DND-41 (cell line): Measurements from ENCODE around the gene MAML3.

Experiments
- ATAC-seq: fragments of 200-7000 bp; cut with Tn5 transposase; 3 replicates; pipeline ENCODE4 v1.9.1; 2021; ENCODE audit warnings: low read depth; ENCODE audit not compliant: insufficient read depth
- DNase-seq: peaks from one replicate; pipeline ENCODE4 v3.0.0-alpha.2; 2020
- H2AFZ ChIP-seq: 2 replicates; pipeline ENCODE4 v1.6.0; 2012; ENCODE audit warnings: low read depth, low read length
- H3K27ac ChIP-seq: 2 replicates; pipeline ENCODE4 v1.5.1; 2012; ENCODE audit warnings: low read length, inconsistent platforms
- H3K27me3 ChIP-seq: fragments of 200-600 bp; sonication (generic); 2 replicates; pipeline ENCODE4 v1.6.0; 2012; ENCODE audit warnings: low read length, mild to moderate bottlenecking, inconsistent platforms; ENCODE audit not compliant: insufficient read depth, poor library complexity
- H3K36me3 ChIP-seq: 2 replicates; pipeline ENCODE4 v1.5.1; 2012; ENCODE audit warnings: low read length, inconsistent platforms; ENCODE audit not compliant: insufficient read depth
- H3K4me1 ChIP-seq: 2 replicates; pipeline ENCODE4 v1.5.1; 2012; ENCODE audit warnings: mild to moderate bottlenecking, low read length; ENCODE audit not compliant: insufficient read depth
- H3K4me2 ChIP-seq: 2 replicates; pipeline ENCODE4 v1.6.0; 2012; ENCODE audit warnings: mild to moderate bottlenecking, moderate library complexity, low read length, inconsistent platforms; ENCODE audit not compliant: insufficient read depth
- H3K4me3 ChIP-seq, 2 experiments: fragments of 200-600 bp in 1 of 2; shearing (Covaris generic) in 1 of 2; 2 replicates each; pipeline ENCODE4 v1.5.1; 2012 to 2016; ENCODE audit warnings: inconsistent platforms in 2 of 2, low read length in 2 of 2, mild to moderate bottlenecking in 2 of 2, low read depth in 1 of 2, moderate library complexity in 1 of 2
- H3K79me2 ChIP-seq: 2 replicates; pipeline ENCODE4 v1.6.0; 2012; ENCODE audit warnings: low read length, inconsistent platforms; ENCODE audit not compliant: insufficient read depth
- H3K9ac ChIP-seq: 2 replicates; pipeline ENCODE4 v1.6.0; 2012; ENCODE audit warnings: low read depth, mild to moderate bottlenecking, inconsistent platforms, low read length, moderate library complexity
- H3K9me3 ChIP-seq: 2 replicates; pipeline ENCODE4 v1.5.1; 2012; ENCODE audit warnings: low read length, moderate library complexity, mild to moderate bottlenecking, inconsistent platforms; ENCODE audit not compliant: insufficient read depth, severe bottlenecking
- H4K20me1 ChIP-seq: 2 replicates; pipeline ENCODE4 v1.6.0; 2012; ENCODE audit warnings: low read length; ENCODE audit not compliant: insufficient read depth
- CTCF ChIP-seq: IDR thresholded peaks from 2 replicates; pipeline ENCODE4 v1.5.1; 2012; ENCODE audit warnings: borderline replicate concordance, low read length, moderate library complexity, mild to moderate bottlenecking; ENCODE audit not compliant: poor library complexity, severe bottlenecking; ENCODE audit errors: extremely low read depth
- EZH2 ChIP-seq: IDR thresholded peaks from 3 replicates; pipeline ENCODE4 v1.6.1; 2012; ENCODE audit warnings: borderline replicate concordance, low read depth, mild to moderate bottlenecking, moderate library complexity, low read length, inconsistent platforms; ENCODE audit not compliant: severe bottlenecking

The MAML3 gene

GRCh38 chr4:140099983-140100382 is 54.0 kb downstream of the MAML3 start:
- no peaks in the 10 kb centered on the region for H4K20me1 ChIP-seq
- peak; percentile 80 for ATAC-seq
- peak overlapping the region in 1 of 2 experiments; percentile 17; a peak in 2 of 4 replicates for H3K4me3 ChIP-seq
- DNase-seq: peak; percentile 86
- H3K9me3 ChIP-seq: no peaks in the 10 kb centered on the region
- peak overlapping the region; percentile 41 for H3K9ac ChIP-seq
- H3K4me2 ChIP-seq: peak overlapping the region; percentile 61
- no peaks in the 10 kb centered on the region for H3K36me3 ChIP-seq
- H3K27ac ChIP-seq: peak overlapping the region; percentile 80
- peak overlapping the region; percentile 36; the same call in 1 of the 2 replicates for H2AFZ ChIP-seq
- TF ChIP-seq EZH2 (no peak), CTCF (no peak)
- H3K79me2 ChIP-seq: peaks cover 11% of the 10 kb centered on the region
- H3K27me3 ChIP-seq: no peaks in the 10 kb centered on the region
- peaks cover 79% of the 10 kb centered on the region for H3K4me1 ChIP-seq

GRCh38 chr4:140098455-140099160 is 55.4 kb downstream of the MAML3 start:
- Histone ChIP-seq H3K4me3 (no peak overlapping the region), H3K27me3 (no peaks in the 10 kb centered on the region), H3K27ac (peak overlapping the region; percentile 80), H3K9me3 (no peaks in the 10 kb centered on the region), H3K36me3 (no peaks in the 10 kb centered on the region), H3K79me2 (peaks cover 13% of the 10 kb centered on the region), H4K20me1 (no peaks in the 10 kb centered on the region), H2AFZ (no peak overlapping the region), H3K4me2 (no peak overlapping the region), H3K4me1 (peaks cover 86% of the 10 kb centered on the region), H3K9ac (no peak overlapping the region)
- ATAC-seq (no peak), DNase-seq (no peak)
- TF ChIP-seq EZH2 (no peak), CTCF (no peak)

- H3K27me3 ChIP-seq: no peaks in the 10 kb centered on the region
- TF ChIP-seq CTCF (no peak), EZH2 (no peak)
- H3K4me2 ChIP-seq: no peak overlapping the region
- no peaks in the 10 kb centered on the region for H4K20me1 ChIP-seq
- peaks cover 13% of the 10 kb centered on the region for H3K79me2 ChIP-seq
- no peaks in the 10 kb centered on the region for H3K9me3 ChIP-seq
- no peak for DNase-seq
- peaks cover 89% of the 10 kb centered on the region for H3K4me1 ChIP-seq
- H3K36me3 ChIP-seq: no peaks in the 10 kb centered on the region
- no peak overlapping the region for H3K4me3 ChIP-seq
- no peak for ATAC-seq
- H2AFZ ChIP-seq: no peak overlapping the region
- H3K27ac ChIP-seq: peak overlapping the region; percentile 15; the same call in 1 of the 2 replicates
- H3K9ac ChIP-seq: no peak overlapping the region
Observed at GRCh38 chr4:140097572-140097971, 56.4 kb downstream of the MAML3 start.

GRCh38 chr4:140096921-140097320 is 57.1 kb downstream of the MAML3 start:
- peak overlapping the region; percentile 83 for H3K27ac ChIP-seq
- H3K36me3 ChIP-seq: no peaks in the 10 kb centered on the region
- H3K4me1 ChIP-seq: peaks cover 94% of the 10 kb centered on the region
- no peak overlapping the region for H3K4me2 ChIP-seq
- ATAC-seq: no peak
- H3K9ac ChIP-seq: no peak overlapping the region
- H3K27me3 ChIP-seq: no peaks in the 10 kb centered on the region
- TF ChIP-seq EZH2 (no peak), CTCF (no peak)
- peaks cover 13% of the 10 kb centered on the region for H3K79me2 ChIP-seq
- no peak overlapping the region for H2AFZ ChIP-seq
- no peaks in the 10 kb centered on the region for H4K20me1 ChIP-seq
- H3K4me3 ChIP-seq: no peak overlapping the region
- no peaks in the 10 kb centered on the region for H3K9me3 ChIP-seq
- no peak for DNase-seq
